A673 (cell line): Measurements from ENCODE around the gene CMTM4.

Source experiments
- CTCF ChIP-seq: fragments of 300-800, 200-600 bp; sonication (generic); conservative IDR thresholded peaks from 2 replicates; pipeline ENCODE4 v1.5.1; 2017; ENCODE audit warnings: low read depth, mild to moderate bottlenecking, antibody characterized with exemption, low read length, moderate library complexity, mixed read lengths
- EZH2 ChIP-seq: fragments of 200-600 bp; sonication (generic); IDR thresholded peaks from 2 replicates; pipeline ENCODE4 v1.6.1; 2017; ENCODE audit warnings: borderline replicate concordance, low read depth, mild to moderate bottlenecking, mixed read lengths, antibody characterized with exemption, low read length; ENCODE audit not compliant: poor library complexity, severe bottlenecking

DNA sequence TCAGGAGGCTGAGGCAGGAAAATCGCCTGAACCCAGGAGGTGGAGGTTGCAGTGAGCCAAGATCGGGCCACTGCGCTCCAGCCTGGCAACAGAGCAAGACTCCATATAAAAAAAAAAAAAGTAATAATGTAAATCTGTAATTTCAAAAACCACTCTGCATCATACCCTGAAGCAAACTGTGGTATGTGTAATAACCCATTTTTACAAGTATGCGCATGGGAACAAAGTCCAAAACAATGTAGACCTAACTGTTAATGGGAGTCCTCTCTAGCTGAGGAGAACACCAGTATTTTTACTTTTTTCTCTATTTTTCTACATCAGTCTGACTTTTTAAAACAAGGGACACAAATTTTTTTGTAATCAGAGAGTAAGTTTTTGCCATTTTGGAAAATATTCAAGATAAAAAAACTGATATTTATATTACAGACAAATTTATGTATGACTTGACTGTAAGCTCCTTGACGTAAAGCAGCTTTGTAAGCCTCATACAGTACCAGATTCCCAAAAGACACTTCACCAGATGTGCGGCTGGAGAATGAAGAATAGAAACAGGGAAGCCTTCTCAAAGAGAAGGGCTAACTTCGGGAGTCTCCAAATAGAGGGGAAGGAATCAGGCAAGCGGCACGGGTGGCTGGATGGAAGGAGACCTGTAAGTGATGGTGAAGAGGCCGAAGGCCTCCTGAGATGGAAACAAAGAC is 25.7 kb downstream of the CMTM4 start:
- TF ChIP-seq CTCF (no peak), EZH2 (no peak)
